ENCODE measurements around the gene GALNT2. TPM values are rescaled to one million over a fixed set of nuclear protein-coding genes. Genes with fewer than 3 reads are reported as not detected.

The GALNT2 gene
- total and polyA plus RNA-seq, 2 of the 13 experiments (the other 11 are each of a cell fraction or from before 2014, with no cell fraction given) = 39.3 to 39.6 TPM

- TF ChIP-seq FUBP1 (CRISPR knock-in tag; IDR thresholded peaks at IDR 0.05; ENCODE audit: borderline replicate concordance) = no peak
- TF ChIP-seq TFDP2 (CRISPR knock-in tag; IDR thresholded peaks at IDR 0.05) = no peak
- TF ChIP-seq SP140L (CRISPR knock-in tag; IDR thresholded peaks at IDR 0.05; ENCODE audit: borderline replicate concordance) = no peak
Observed at GRCh38 chr1:230102472-230102871, 35.4 kb downstream of the GALNT2 start (continued).

- H2AFZ ChIP-seq (ENCODE audit: low read length) = no peak overlapping the region
- no peaks in the 10 kb centered on the region for H3K36me3 ChIP-seq (replicated peaks in 1 of 2; ENCODE audit: control insufficient read depth in 1 of 2, insufficient read depth in 2 of 2, low read length in 2 of 2)
- POLR2A ChIA-PET = interaction anchor here (1.4 to 3.0 kb wide), 7 partner anchors 13 to 58 kb away, joined by 3 to 20 read pairs (median 8); partner anchors contain the start of gene GALNT2
- in situ Hi-C loops (cut with HindIII; ENCODE audit: extremely low pct_ligation_motif_present, low pct_unique_long_range_greater_than_20kb) = no loop called here
- H3K27me3 ChIP-seq (ENCODE audit: control insufficient read depth in 1 of 2, insufficient read depth in 2 of 2, low read length in 2 of 2) = no peaks in the 10 kb centered on the region
- H4K20me1 ChIP-seq (ENCODE audit: insufficient read depth, low read length) = peaks cover 4% of the 10 kb centered on the region; the same call in 1 of the 2 replicates
- H3K4me3 ChIP-seq (replicated peaks in 1 of 3; ENCODE audit: insufficient read depth in 1 of 3, low read depth in 2 of 3, low read length in 3 of 3) = peak overlapping the region in 2 of 3 experiments; percentile 54 to 67; a peak in 1 of 6 replicates
- no TSS peak for BruUV-seq (replicated peaks)
- ATAC-seq (no peak), DNase-seq (ENCODE audit: low spot score) (no peak), FAIRE-seq (no peak)
- H3K4me1 ChIP-seq (ENCODE audit: insufficient read depth, low read length) = peaks cover 60% of the 10 kb centered on the region
- 69% methylated on average over 5 of the region's 5 CpGs for WGBS (ENCODE audit: low lambda C conversion rate)
- intact Hi-C loops (cut with micrococcal nuclease; ENCODE audit: unreplicated experiment) = loop anchor here (1.0 kb wide), 3 partner anchors 13 to 64 kb away; partner anchors contain the start of gene GALNT2
- no peak for TF ChIP-seq ZNF205 (CRISPR knock-in tag; IDR thresholded peaks at IDR 0.05)
- TF ChIP-seq ZNF557 (CRISPR knock-in tag; IDR thresholded peaks at IDR 0.05) = no peak
- no peak for TF ChIP-seq ZNF788 (CRISPR knock-in tag; IDR thresholded peaks at IDR 0.05; ENCODE audit: borderline replicate concordance)
- TF ChIP-seq CC2D1A (CRISPR knock-in tag; IDR thresholded peaks at IDR 0.05) = no peak
- TF ChIP-seq ZNF382 (CRISPR knock-in tag; IDR thresholded peaks at IDR 0.05; ENCODE audit: borderline replicate concordance) = no peak
- H3K4me2 ChIP-seq (ENCODE audit: low read depth, low read length) = peak overlapping the region; percentile 97
- CTCF ChIA-PET (ENCODE audit: low intra/inter-chr PET ratio, low total read pairs) = no interaction called here
- peaks cover 63% of the 10 kb centered on the region for H3K79me2 ChIP-seq (ENCODE audit: insufficient read depth, low read length)
- H3K27ac ChIP-seq (ENCODE audit: extremely low read length, insufficient read depth, low read length) = peak overlapping the region; percentile 82
- H3K9ac ChIP-seq (ENCODE audit: insufficient read depth, low read depth, low read length) = peak overlapping the region; percentile 72; the same call in 1 of the 2 replicates
- H3K9me3 ChIP-seq (ENCODE audit: low read length) = no peaks in the 10 kb centered on the region
Observed at GRCh38 chr1:230103306-230104173, 36.5 kb downstream of the GALNT2 start.

Data from HepG2 (cell line).